ENCODE results near the gene CNTN4.

CNTN4 gene

GRCh38 chr3:2823437-2824211, 725.0 kb downstream of the CNTN4 start:
- DNase-seq: no peak

DNA sequence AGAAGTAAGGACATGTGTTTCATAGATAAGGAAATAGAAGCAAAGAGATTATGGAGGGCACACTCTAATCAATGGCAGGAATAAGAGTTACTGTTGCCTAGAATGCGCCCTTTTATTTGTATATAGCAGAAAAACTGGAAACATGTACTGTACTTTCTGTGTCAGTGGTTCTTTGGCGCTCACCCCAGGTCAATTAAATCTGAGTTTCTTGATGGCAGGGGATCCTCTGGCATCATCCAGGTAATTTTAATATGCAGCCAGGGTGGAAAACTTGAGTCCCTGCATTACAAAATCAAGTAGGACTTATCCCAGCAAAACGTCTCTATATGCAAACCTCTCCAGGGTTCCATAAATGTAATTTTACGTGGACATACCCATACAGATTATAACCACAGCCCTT, 727.4 kb downstream of the CNTN4 start:
- DNase-seq: no peak

DNA sequence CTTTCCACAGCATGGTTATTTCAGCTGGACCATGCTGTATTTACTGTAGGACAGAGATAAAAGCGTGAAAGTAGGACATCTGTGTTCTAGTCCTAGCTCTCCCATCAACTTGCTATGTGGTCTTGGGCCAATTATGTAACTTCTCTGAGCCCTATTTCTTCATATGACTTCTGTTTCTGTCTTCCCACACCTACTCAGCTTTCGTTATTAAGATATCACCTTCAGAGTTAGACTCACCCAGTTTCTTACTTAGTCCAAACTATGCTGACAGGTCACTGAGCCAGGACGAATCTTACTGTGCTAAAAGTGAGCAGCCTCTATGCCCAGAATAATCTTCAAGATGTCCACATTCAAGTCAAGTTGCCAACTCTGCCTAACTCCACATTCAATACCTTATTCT, 727.8 kb downstream of the CNTN4 start:
- DNase-seq: no peak

GRCh38 chr3:2837239-2837638, 738.6 kb downstream of the CNTN4 start:
- no peak for DNase-seq

DNA sequence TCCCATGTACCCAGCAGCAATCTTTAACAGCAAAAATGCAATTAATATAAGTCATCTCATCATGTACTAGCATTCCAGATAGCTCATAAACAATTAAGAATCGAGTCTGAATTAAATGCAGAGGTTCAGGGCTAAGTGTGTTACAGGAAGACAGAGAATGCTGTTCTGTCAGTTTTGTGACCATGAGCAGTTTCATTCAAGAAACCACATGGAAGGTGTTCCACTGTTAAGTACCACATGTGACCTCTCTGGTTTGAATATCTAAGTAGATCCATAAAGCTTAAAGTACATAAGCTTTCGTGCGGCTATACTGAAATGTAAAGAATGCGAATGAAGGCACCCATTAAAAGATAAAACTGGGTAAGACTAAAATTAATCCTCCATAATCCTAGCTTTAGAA, 739.2 kb downstream of the CNTN4 start:
- no peak for DNase-seq

DNA sequence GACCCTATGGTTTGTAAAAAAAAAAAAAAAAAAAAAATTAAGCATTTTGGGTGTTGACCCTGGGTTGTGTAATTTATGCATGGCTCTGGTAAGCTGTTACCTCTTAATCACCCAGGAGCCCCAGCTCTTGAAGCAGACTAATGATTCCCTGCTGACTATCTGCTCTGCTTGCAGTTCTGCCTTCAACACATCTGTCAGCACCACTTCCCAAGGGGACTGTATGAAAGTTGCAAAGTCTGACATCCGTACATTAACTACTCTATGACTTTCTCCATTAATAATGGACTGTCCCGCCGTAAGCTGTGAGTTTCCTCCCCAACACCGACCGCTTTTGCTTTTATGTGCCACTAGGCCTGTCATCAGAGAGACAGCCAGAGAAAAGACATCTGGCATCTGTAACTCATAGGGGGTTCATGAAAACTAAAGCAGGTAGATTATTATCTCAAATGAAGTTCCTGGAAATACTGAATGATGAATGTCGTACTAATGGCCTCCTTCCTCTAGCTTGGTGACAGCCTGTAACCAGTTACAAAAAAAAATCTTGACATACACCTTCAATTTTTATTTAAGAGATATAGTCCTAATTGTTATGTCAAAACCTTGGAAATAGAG, 740.0 kb downstream of the CNTN4 start:
- DNase-seq: no peak

- DNase-seq: no peak
These were observed 741.2 kb downstream of the CNTN4 start for GRCh38 chr3:2839876-2840275.

DNA sequence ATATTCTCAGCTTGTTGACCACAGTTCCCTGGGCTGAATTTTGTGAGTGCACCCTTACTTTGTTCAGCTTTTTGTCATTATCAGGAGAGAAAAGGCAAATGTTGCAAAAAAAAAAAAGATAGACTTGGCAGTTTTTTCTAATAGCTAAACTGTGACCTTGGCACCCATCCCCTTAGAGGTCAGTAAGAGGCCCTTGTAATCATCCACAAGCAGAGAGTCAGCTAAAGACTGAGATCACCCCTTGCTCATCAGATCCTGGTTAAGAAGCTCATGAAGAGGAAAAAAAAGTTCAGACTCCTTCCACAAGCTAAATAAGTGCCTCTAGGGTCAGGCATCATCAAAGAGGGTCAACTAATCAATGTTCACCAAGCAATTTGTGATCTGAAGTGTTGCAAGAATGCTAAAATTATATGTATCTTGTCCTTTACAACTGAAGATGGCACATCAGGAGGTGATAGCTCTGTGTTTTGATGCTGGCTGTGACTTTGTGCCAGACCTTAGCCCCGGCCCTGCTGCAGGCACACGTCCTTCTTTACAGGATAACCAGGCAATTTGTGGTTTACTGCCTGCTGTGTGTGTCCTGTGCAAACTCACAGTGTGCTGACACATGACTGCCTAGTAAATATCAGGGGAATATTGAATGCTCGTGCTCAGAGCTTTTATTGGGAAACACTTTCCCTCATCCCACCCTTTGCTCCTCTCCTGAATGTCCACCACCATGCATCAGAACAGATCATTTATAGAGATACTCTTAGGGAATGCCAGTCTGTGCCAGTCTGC, 748.6 kb downstream of the CNTN4 start:
- no peak for DNase-seq

DNA sequence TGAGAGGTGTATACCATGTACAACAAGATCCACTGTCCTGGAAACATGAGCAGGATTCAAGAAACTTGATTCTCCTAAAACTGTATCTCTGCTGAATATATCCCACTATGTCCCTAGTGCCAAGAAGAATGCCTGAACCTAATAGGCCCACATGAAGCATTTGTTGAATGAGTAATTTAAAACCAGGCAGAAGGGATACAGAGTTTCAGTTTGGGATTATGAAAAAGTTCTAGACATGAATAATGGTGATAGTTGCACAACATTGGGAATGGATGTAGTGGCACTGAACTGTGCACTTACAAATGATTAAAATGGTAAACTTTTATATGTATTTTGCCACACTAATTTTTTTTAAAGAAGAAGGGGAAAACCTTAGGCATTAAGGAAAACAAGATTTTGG, 750.4 kb downstream of the CNTN4 start:
- DNase-seq: no peak

DNA sequence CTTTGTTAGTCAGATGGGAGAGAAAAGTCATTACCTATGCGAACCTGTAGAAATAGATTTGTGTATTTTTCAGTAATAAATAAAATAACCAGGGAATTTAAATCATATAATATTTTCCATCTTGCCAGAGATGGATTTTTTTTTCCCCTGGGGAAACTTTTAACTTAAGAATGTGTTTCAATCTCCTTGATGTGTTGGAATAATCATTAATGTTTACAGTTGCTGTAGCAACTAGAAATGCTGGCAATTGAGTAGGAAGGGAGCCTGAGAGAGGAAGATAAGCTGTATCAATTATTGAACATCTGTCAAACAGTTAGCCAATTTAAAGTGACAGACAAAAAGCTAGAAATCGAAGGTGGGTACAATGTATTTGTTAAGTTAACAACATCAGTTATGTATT, 752.0 kb downstream of the CNTN4 start:
- no peak for DNase-seq

DNA sequence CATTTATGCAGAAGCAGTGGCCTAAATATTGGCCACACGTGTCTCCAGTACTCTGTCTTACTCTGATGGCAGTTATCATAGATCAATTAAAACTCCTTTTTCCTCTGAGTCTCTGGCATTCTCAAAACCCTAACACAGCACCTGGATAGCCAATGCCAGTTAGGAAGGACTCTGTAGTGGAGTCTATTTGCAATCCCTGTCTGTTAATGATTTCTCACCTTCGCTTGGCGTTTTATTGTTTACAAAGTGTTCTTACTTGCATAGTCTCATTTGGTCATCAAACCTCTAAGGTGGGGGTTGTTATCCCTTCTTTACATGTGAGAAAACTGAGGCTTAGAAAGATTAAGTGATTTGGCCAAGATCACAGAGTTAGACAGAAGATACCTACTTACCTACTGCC, 752.7 kb downstream of the CNTN4 start:
- DNase-seq: no peak

- no peak for DNase-seq
These were observed 753.2 kb downstream of the CNTN4 start for GRCh38 chr3:2851835-2852234.

GRCh38 chr3:2853651-2854050, 755.0 kb downstream of the CNTN4 start:
- DNase-seq: no peak

DNA sequence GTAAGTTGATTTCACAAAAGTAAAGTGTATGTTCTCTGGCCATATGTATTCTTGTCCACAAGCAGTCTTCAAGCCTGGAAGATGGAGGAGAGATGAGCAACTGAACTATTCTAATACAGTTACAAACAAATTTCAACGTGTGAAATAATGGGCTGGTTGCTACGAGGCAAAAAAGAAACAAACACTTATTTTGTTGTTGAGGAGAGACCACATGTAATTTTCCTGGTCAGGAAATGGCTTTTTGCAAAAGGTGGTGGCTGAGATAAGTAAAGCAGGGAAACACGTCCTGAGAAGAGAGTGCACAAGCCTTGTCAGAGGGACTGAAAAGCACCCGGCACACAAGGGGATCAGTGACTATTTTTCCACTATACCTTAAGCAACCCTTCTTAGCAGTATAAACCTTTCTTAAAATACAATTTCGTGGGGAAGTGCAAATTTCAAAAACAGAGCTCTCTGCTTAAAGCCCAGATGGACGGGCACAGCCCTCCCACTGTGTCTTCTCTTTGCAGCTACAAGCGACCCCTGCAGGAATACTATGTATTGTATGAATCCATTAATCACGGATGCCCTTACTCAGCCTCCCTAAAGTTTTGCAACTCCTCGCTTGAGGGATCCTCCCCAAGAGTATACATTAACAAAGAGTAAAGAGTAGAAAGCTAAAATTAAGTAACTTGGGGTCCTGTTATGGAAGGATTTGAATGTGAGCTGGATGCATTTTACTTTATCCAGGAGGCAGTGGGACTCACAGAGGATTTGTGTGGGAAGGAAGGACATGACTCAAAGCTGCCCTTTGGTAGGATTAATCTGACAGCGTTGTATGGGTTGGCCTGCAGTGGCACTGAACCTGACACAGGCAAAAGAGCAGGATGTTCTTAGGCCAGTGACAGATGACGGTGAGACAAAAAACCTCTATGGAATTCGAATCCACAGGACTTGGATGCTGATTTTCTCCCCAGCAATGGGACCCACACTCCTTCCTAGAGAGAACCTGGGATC, 757.8 kb downstream of the CNTN4 start:
- DNase-seq: no peak

GRCh38 chr3:2860626-2861025, 762.0 kb downstream of the CNTN4 start:
- no peak for DNase-seq

DNA sequence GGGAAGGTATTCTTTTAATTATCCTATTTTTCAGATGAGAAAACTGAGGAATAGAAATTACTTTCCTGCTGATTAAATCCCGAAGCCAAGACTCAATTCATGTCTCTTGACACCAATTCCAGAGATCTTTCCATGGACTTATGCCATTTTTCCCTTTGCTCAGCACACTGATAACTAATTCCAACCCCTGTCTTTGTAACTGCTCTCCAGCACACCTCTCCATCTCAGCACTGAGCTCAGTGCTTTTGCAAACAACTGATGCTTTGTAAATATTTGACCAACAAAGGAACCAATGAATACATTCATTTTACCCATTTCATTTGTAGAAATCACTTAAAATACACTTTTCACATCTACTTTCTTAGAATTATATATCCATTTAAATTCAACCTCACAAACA, 762.5 kb downstream of the CNTN4 start:
- DNase-seq: no peak

GRCh38 chr3:2861920-2862319, 763.3 kb downstream of the CNTN4 start:
- DNase-seq: no peak

DNA sequence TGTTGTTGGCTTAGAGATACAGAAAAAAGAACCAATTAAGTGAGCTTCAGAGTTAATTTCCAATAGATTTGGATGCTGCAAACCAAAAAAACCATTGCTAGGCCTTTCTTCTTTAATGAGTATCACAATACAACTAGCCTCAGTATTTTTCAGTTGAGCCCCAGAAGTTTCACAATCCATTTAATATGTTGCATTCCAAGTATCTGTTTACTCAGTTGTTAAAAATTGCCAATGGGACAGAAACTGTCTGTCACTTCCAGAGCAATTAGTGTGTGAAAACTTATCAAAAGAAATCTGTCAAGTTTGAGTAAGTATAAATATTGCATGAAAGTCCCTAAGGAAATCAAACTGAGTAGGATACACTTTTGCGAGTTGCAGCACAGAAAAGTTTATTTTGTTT, 763.7 kb downstream of the CNTN4 start:
- DNase-seq: no peak

GRCh38 chr3:2863127-2863526, 764.5 kb downstream of the CNTN4 start:
- DNase-seq: no peak

GRCh38 chr3:2869905-2870304, 771.2 kb downstream of the CNTN4 start:
- DNase-seq: no peak

- DNase-seq: no peak
These were observed 772.2 kb downstream of the CNTN4 start for GRCh38 chr3:2870724-2871333.

- no peak for DNase-seq
These were observed 774.2 kb downstream of the CNTN4 start for GRCh38 chr3:2872884-2873283.
